Smooth muscle cell (in vitro differentiated cells): ENCODE data around the gene CYLD. TPM values are rescaled to one million over a fixed set of nuclear protein-coding genes. Genes with fewer than 3 reads are reported as not detected.

Source experiments
- DNase-seq: peaks from one replicate; lab custom pipeline; 2025; ENCODE audit not compliant: unreplicated experiment; lab: John Stamatoyannopoulos, UW
- H2AFZ ChIP-seq: fragments of 200-600 bp; sonication (generic); 2 replicates; pipeline ENCODE4 v1.6.0; 2016; ENCODE audit warnings: antibody characterized with exemption, low read depth, mild to moderate bottlenecking
- H3F3A ChIP-seq: fragments of 200-600 bp; sonication (generic); 2 replicates; pipeline ENCODE4 v1.6.0; 2017; ENCODE audit warnings: antibody characterized with exemption, low read depth
- H3K27ac ChIP-seq: fragments of 200-600 bp; sonication (generic); 2 replicates; pipeline ENCODE4 v1.5.1; 2016; ENCODE audit warnings: low read depth, mild to moderate bottlenecking
- H3K27me3 ChIP-seq: fragments of 200-600 bp; sonication (generic); 2 replicates; pipeline ENCODE4 v1.6.1; 2016; ENCODE audit warnings: low read depth, mild to moderate bottlenecking
- H3K36me3 ChIP-seq: fragments of 200-600 bp; sonication (generic); 2 replicates; pipeline ENCODE4 v1.5.1; 2016; ENCODE audit warnings: low read depth
- H3K4me1 ChIP-seq: fragments of 200-600 bp; sonication (generic); 2 replicates; pipeline ENCODE4 v1.5.1; 2016; ENCODE audit warnings: low read depth
- H3K4me2 ChIP-seq: fragments of 200-600 bp; sonication (generic); 2 replicates; pipeline ENCODE4 v1.6.0; 2016; ENCODE audit warnings: mild to moderate bottlenecking
- H3K4me3 ChIP-seq: fragments of 200-600 bp; sonication (generic); 2 replicates; pipeline ENCODE4 v1.5.1; 2016; ENCODE audit warnings: mild to moderate bottlenecking
- H3K79me2 ChIP-seq: fragments of 200-600 bp; sonication (generic); 2 replicates; pipeline ENCODE4 v1.6.0; 2016; ENCODE audit warnings: low read depth, mild to moderate bottlenecking
- H3K9ac ChIP-seq: fragments of 200-600 bp; sonication (generic); 2 replicates; pipeline ENCODE4 v1.6.0; 2016; ENCODE audit warnings: low read depth
- H3K9me3 ChIP-seq: fragments of 200-600 bp; sonication (generic); replicated peaks from 2 replicates; pipeline ENCODE4 v1.5.1; 2016; ENCODE audit warnings: low read depth
- H4K20me1 ChIP-seq: fragments of 200-600 bp; sonication (generic); 2 replicates; pipeline ENCODE4 v1.6.0; 2016; ENCODE audit warnings: low read depth
- CTCF ChIP-seq: fragments of 200-600 bp; sonication (generic); IDR thresholded peaks from 2 replicates; pipeline ENCODE4 v1.5.1; 2017; ENCODE audit warnings: borderline replicate concordance, mild to moderate bottlenecking, antibody characterized with exemption; ENCODE audit not compliant: insufficient read depth, poor library complexity, severe bottlenecking
- WGBS: methylation state at CpG from one replicate; pipeline ENCODE4 v1.1.7; 2016; ENCODE audit warnings: low lambda C conversion rate; 5-methylcytosine and 5-hydroxymethylcytosine counted together
- polyA plus RNA-seq: library from polyadenylated mRNA; unstranded; fragments of >200 nt; fragmentation: Nextera tagmentation; extraction: Ambion mirVana; gene quantifications from 2 replicates; pipeline ENCODE4 v1.2.1, GENCODE V29; 2016
- total RNA-seq: library from RNA; depleted of rRNA; stranded (reverse); fragments of >200 nt; gene quantifications from 2 replicates; pipeline ENCODE4 v1.2.3, GENCODE V29; 2014

The CYLD gene
- total and polyA plus RNA-seq, 2 experiments from 2014 or later = 11.3 to 13.8 TPM

- Histone ChIP-seq H3F3A (no peaks in the 10 kb centered on the region), H3K4me2 (no peak overlapping the region), H3K4me3 (no peak overlapping the region), H3K79me2 (no peaks in the 10 kb centered on the region), H3K9ac (no peak overlapping the region), H3K27ac (no peak overlapping the region), H3K27me3 (no peaks in the 10 kb centered on the region), H3K36me3 (no peaks in the 10 kb centered on the region), H4K20me1 (no peaks in the 10 kb centered on the region), H3K9me3 (no peaks in the 10 kb centered on the region), H2AFZ (no peak overlapping the region), H3K4me1 (peaks cover 3% of the 10 kb centered on the region)
- DNase-seq = no peak
- WGBS = 95% methylated on average over 4 of the region's 4 CpGs
- no peak for TF ChIP-seq CTCF
Measured at GRCh38 chr16:50800074-50800473, 58.2 kb downstream of the CYLD start.

GRCh38 chr16:50801036-50801435, 59.1 kb downstream of the CYLD start:
- peaks cover 3% of the 10 kb centered on the region for H3K4me1 ChIP-seq
- no peaks in the 10 kb centered on the region for H3K9me3 ChIP-seq
- H4K20me1 ChIP-seq = no peaks in the 10 kb centered on the region
- H3K4me3 ChIP-seq = no peak overlapping the region
- TF ChIP-seq CTCF = no peak
- no peak for DNase-seq
- H3K27ac ChIP-seq = no peak overlapping the region
- H3K4me2 ChIP-seq = no peak overlapping the region
- H2AFZ ChIP-seq = no peak overlapping the region
- no peak overlapping the region for H3K9ac ChIP-seq
- no peaks in the 10 kb centered on the region for H3F3A ChIP-seq
- H3K36me3 ChIP-seq = no peaks in the 10 kb centered on the region
- no peaks in the 10 kb centered on the region for H3K79me2 ChIP-seq
- no peaks in the 10 kb centered on the region for H3K27me3 ChIP-seq
- 94% methylated on average over 2 of the region's 2 CpGs for whole genome bisulfite sequencing

- Histone ChIP-seq H4K20me1 (no peaks in the 10 kb centered on the region), H3K4me3 (no peak overlapping the region), H3K4me2 (no peak overlapping the region), H3K9me3 (no peaks in the 10 kb centered on the region), H3F3A (no peaks in the 10 kb centered on the region), H2AFZ (no peak overlapping the region), H3K9ac (no peak overlapping the region), H3K4me1 (peaks cover 3% of the 10 kb centered on the region), H3K79me2 (no peaks in the 10 kb centered on the region), H3K36me3 (no peaks in the 10 kb centered on the region), H3K27ac (no peak overlapping the region), H3K27me3 (no peaks in the 10 kb centered on the region)
- DNase-seq = no peak
- no peak for TF ChIP-seq CTCF
- 98% methylated on average over 6 of the region's 6 CpGs for WGBS
Measured at GRCh38 chr16:50802000-50802399, 60.1 kb downstream of the CYLD start.

GRCh38 chr16:50802961-50803360, 61.1 kb downstream of the CYLD start:
- Histone ChIP-seq H2AFZ (no peak overlapping the region), H3K79me2 (no peaks in the 10 kb centered on the region)

More at GRCh38 chr16:50802961-50803360, 61.1 kb downstream of the CYLD start:
- Histone ChIP-seq H3F3A (no peaks in the 10 kb centered on the region), H3K9ac (no peak overlapping the region), H3K9me3 (no peaks in the 10 kb centered on the region), H4K20me1 (no peaks in the 10 kb centered on the region), H3K4me3 (no peak overlapping the region), H3K36me3 (no peaks in the 10 kb centered on the region), H3K4me2 (no peak overlapping the region), H3K27me3 (no peaks in the 10 kb centered on the region), H3K4me1 (peaks cover 3% of the 10 kb centered on the region), H3K27ac (no peak overlapping the region)
- no peak for DNase-seq
- TF ChIP-seq CTCF = no peak
- WGBS = 47% methylated on average over 8 of the region's 8 CpGs
